Osteocyte (in vitro differentiated cells): ENCODE measurements around the gene TSPAN5. TPM values are rescaled to one million over a fixed set of nuclear protein-coding genes. Genes with fewer than 3 reads are reported as not detected.

ENCODE experiments used
- DNase-seq: peaks from one replicate; pipeline ENCODE4 v3.0.0; 2021; ENCODE audit warnings: mixed read lengths; ENCODE audit not compliant: unreplicated experiment; ENCODE audit errors: extremely low spot score
- H3K27ac Mint-ChIP-seq: one replicate; pipeline ENCODE4 v1.8.0; 2021; ENCODE audit warnings: mild to moderate bottlenecking, mixed read lengths; ENCODE audit not compliant: unreplicated experiment
- H3K27me3 Mint-ChIP-seq: one replicate; pipeline ENCODE4 v1.8.0; 2021; ENCODE audit warnings: mixed read lengths; ENCODE audit not compliant: unreplicated experiment
- H3K36me3 Mint-ChIP-seq: one replicate; pipeline ENCODE4 v1.8.0; 2021; ENCODE audit warnings: mixed read lengths; ENCODE audit not compliant: unreplicated experiment
- H3K4me1 Mint-ChIP-seq: one replicate; pipeline ENCODE4 v1.8.0; 2021; ENCODE audit warnings: mixed read lengths; ENCODE audit not compliant: unreplicated experiment
- H3K4me3 Mint-ChIP-seq: one replicate; pipeline ENCODE4 v1.8.0; 2021; ENCODE audit warnings: mild to moderate bottlenecking, moderate library complexity, mixed read lengths; ENCODE audit not compliant: unreplicated experiment
- H3K9me3 Mint-ChIP-seq: one replicate; pipeline ENCODE4 v1.8.0; 2021; ENCODE audit warnings: mixed read lengths; ENCODE audit not compliant: unreplicated experiment
- CTCF ChIP-seq: fragments of 200-600 bp; sonication (generic); IDR thresholded peaks from 2 replicates; pipeline ENCODE4 v1.5.0; 2021; ENCODE audit warnings: antibody characterized with exemption, mild to moderate bottlenecking, moderate library complexity
- total RNA-seq: library from RNA; stranded (reverse); gene quantifications from 2 replicates; pipeline ENCODE4 v1.2.1, GENCODE V29; 2021

The TSPAN5 gene
- total RNA-seq, 1 donor from 2014 or later: 64.2 TPM

- no peak overlapping the region for H3K27ac Mint-ChIP-seq
- H3K4me3 Mint-ChIP-seq: no peak overlapping the region
- no peaks in the 10 kb centered on the region for H3K9me3 Mint-ChIP-seq
- peaks cover 2% of the 10 kb centered on the region for H3K36me3 Mint-ChIP-seq
- DNase-seq: no peak
- no peaks in the 10 kb centered on the region for H3K27me3 Mint-ChIP-seq
- H3K4me1 Mint-ChIP-seq: peaks cover 54% of the 10 kb centered on the region
- TF ChIP-seq CTCF: no peak
Observed at GRCh38 chr4:98631506-98631905, 26.9 kb downstream of the TSPAN5 start.

- Mint-ChIP-seq H3K27me3 (no peaks in the 10 kb centered on the region), H3K36me3 (peaks cover 2% of the 10 kb centered on the region), H3K27ac (peak overlapping the region; percentile 15), H3K9me3 (no peaks in the 10 kb centered on the region), H3K4me1 (peaks cover 60% of the 10 kb centered on the region), H3K4me3 (no peak overlapping the region)
- DNase-seq: no peak
- no peak for TF ChIP-seq CTCF
Observed at GRCh38 chr4:98630737-98631454, 27.5 kb downstream of the TSPAN5 start.

GRCh38 chr4:98627531-98628257, 30.7 kb downstream of the TSPAN5 start:
- H3K9me3 Mint-ChIP-seq: no peaks in the 10 kb centered on the region
- H3K4me1 Mint-ChIP-seq: peaks cover 89% of the 10 kb centered on the region
- DNase-seq: no peak
- peaks cover 2% of the 10 kb centered on the region for H3K36me3 Mint-ChIP-seq
- TF ChIP-seq CTCF: no peak
- peak overlapping the region; percentile 7 for H3K4me3 Mint-ChIP-seq
- H3K27me3 Mint-ChIP-seq: no peaks in the 10 kb centered on the region
- H3K27ac Mint-ChIP-seq: peak overlapping the region; percentile 88

GRCh38 chr4:98626350-98626749, 32.1 kb downstream of the TSPAN5 start:
- Mint-ChIP-seq H3K27me3 (no peaks in the 10 kb centered on the region), H3K27ac (peak overlapping the region; percentile 88), H3K9me3 (no peaks in the 10 kb centered on the region), H3K4me3 (no peak overlapping the region), H3K4me1 (peaks cover 82% of the 10 kb centered on the region), H3K36me3 (peaks cover 2% of the 10 kb centered on the region)
- no peak for DNase-seq
- no peak for TF ChIP-seq CTCF

- H3K9me3 Mint-ChIP-seq: no peaks in the 10 kb centered on the region
- peaks cover 2% of the 10 kb centered on the region for H3K36me3 Mint-ChIP-seq
- peak overlapping the region; percentile 88 for H3K27ac Mint-ChIP-seq
- no peak for DNase-seq
- no peaks in the 10 kb centered on the region for H3K27me3 Mint-ChIP-seq
- H3K4me1 Mint-ChIP-seq: peaks cover 78% of the 10 kb centered on the region
- TF ChIP-seq CTCF: no peak
- H3K4me3 Mint-ChIP-seq: no peak overlapping the region
Observed at GRCh38 chr4:98625920-98626319, 32.5 kb downstream of the TSPAN5 start.
